Stimulated activated naive CD4-positive, alpha-beta T cell treated with Interleukin-2 at 50 U/mL for 16 hours (primary cell): ENCODE data around the gene ENDOG.
A peak's percentile ranks its signal among the peaks of the same experiment; 100 is the strongest.
"Not testable (repeated sequence)": the region's sequence is repeated elsewhere in the genome, so short reads cannot be mapped to it uniquely, and the experiment has no call there.

Experiments
- DNase-seq: peaks from one replicate; lab custom pipeline; 2025; lab: John Stamatoyannopoulos, UW

The ENDOG gene

GRCh38 chr9:128828719-128829452 is 10.6 kb downstream of the ENDOG start:
- DNase-seq: no peak

- DNase-seq: peak; percentile 89
These were observed 11.4 kb downstream of the ENDOG start, which contains the start of gene SPOUT1 for GRCh38 chr9:128829477-128830251. Gene SPOUT1 (minus strand): TSS chr9:128829794. CDS start chr9:128829780, 14 bp downstream.

- DNase-seq: no peak
These were observed 15.4 kb downstream of the ENDOG start for GRCh38 chr9:128833696-128834095.

DNA sequence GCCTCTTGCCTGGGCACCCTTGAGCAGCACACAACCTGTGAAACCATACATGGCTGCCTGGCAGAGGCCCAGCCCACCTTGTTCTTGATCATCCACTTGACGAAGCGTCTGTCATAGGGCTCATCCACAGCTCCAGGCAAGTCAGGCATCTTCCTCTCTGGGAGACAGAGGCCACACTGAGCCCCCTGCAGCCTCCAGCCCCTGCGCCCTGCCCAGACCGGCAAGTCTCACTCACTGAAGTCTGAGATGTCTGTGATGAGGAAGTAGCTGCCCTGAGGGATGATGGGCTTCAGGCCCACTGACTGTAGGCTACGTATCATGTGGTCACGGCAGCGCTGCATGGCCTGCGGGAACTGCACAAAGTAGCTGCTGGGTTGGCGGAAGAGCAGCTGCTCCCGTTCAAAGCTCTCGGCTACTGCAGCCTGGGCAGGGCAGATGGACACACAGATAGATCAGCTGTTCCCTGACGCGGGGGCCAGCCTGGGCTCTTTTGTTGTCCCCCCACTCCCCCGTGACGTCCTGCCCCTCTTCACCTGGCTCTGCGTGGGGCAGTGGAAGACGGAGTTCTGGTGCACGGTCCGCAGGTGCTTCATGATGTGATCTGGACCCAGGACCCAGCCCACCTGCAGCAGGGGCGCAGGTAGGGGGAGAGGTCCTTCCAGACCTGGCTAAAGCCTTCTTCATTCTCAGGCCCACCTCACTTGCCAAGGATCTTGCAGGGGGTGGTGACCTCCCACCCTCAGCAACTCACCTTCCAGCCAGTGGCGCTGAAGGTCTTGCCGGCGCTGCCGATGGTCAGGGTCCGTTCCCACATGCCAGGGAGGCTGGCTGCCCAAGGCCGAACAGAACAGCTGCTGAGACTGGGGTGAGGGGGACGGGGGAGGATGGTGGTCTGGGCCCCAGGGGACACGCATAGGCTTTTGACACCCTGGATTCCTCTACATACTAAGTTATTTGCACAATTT is 17.2 kb downstream of the ENDOG start:
- no peak for DNase-seq

DNA sequence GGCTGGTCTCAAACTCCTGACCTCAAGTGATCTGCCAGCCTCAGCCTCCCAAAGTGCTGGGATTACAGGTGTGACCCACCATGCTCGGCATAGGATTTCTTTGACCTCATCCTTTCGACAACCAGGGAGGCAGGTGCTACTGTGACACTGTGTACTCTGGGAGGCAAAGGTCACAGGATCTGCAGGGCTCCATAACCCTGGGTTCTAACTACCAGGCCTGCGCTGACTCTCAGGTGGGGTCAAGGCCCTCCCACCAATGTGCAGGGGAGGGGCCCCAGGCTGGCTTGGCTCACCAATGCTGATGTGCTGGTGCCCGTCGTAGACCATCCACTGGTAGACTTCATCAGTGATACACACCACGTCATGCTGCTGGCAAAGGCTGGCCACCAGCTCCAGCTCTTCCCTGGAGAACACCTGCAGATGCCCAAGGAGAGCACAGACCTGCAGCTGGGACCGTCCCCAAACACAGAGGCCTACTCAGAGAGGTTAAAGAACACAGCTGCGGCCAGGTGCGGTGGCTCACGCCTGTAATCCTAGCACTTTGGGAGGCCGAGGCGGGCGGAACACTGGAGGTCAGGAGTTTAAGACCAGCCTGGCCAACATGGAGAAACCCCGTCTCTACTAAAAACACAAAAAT is 18.3 kb downstream of the ENDOG start:
- DNase-seq: no peak

DNA sequence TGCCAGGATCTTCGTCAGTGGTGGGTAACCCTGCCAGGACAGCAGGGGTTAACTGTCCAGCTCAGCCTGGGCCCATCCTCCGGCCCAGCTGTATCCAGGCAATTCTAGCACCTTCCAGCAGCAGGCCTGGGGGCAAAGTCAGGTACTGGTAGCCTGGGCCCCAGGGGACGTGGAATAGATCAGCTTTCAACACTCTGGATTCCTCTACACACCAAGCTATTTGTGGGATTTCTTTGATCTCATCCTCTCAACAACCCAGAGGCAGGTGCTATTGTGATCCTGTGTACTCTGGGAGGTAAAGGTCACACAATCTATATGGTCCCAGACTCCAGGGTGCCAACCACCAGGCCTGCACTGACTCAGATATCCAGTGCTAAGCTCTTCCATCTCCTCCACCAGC is 20.0 kb downstream of the ENDOG start:
- no peak for DNase-seq

GRCh38 chr9:128840524-128840923 is 22.2 kb downstream of the ENDOG start:
- DNase-seq: no peak

GRCh38 chr9:128841694-128842492 is 23.6 kb downstream of the ENDOG start:
- no peak for DNase-seq

GRCh38 chr9:128843171-128843570 is 24.9 kb downstream of the ENDOG start:
- DNase-seq: not testable (repeated sequence)

DNA sequence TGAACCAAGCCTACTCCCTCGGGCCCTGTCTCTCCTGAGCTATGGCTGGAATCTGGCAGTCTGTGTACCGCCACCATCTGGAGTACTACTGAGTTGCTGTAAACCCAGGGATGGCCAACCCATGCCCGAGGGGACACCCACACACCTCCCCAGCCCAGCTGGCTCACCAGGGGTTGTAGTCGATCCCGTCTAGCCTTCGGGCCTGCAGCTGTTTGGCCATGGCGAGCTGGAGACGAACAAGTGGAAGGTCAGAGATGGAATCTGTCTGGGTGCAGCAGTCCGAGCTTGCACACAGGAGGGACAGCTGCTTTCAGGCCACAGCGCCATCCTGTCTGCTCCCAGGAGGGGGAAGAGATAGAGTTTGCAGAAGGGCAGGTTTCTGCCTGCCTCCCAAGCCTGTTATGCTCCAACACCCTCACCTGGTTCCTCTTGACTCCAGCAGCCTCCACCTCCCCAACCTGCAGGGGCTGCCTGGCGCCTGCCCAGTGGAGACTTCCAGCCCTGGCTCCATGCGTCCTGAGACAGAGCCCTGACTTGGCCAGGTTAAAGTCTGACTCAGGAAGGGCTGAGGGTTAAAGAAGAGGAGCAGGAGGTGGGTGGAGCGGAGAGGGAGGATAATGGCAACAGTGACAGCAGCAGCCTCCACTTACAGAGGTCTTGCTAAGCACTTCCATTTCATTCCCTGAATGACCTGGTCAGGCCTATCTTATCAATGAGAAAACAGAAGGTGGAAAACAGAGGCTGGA is 27.1 kb downstream of the ENDOG start:
- no peak for DNase-seq

DNA sequence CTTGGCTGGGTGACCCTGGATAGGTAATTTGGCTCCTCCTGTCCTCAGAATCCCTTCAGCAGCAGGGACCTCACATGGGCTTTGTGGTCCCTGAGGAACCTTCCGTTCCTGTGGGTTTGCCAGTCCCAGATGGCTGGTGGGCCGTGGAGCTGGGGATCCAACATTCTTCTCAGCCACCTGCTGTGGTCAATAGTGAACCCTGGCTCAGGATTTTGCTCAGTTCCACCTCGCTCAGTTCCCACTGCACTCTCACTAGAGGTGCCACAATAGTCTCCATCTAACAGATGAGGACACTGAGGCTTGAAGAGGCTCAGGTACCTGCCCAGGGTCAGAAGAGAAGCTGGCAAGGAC is 28.4 kb downstream of the ENDOG start:
- no peak for DNase-seq

GRCh38 chr9:128847803-128848202 is 29.5 kb downstream of the ENDOG start:
- no peak for DNase-seq

GRCh38 chr9:128851024-128851423 is 32.7 kb downstream of the ENDOG start:
- DNase-seq: not testable (repeated sequence)

DNA sequence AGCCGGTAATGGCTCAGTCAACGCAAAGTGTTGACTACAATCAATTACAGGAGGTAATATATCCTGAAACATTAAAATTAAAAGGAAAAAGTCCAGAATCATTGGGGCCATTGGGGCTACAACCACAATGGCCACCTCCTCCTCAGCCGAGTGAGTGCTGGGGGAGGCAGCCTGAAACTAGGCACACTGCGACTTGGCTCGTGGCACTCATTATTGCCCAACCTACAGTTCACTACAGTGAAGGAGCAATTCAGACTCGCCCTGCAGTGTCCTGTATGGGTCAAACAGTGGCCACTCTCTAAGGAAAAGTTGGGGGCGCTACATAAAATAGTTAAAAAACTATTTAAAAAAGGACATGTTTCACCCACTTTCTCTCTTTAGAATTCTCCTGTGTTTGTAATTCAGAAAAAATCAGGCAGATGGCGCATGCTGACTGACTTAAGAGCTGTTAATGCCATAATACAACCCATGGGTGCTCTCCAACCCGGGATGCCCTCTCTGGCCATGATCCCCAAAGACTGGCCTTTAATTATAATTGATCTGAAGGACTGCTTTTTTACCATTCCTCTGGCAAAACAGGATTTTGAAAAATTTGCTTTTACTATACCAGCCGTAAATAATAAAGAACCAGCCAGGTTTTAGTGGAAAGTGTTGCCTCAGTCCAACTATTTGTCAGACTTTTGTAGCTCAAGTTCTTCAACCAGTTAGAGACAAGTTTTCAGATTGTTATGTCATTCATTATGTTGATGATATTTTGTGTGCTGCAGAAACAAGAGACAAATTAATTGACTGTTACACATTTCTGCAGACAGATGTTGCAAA is 33.7 kb downstream of the ENDOG start:
- DNase-seq: not testable (repeated sequence)

- not testable (repeated sequence) for DNase-seq
These were observed 34.3 kb downstream of the ENDOG start for GRCh38 chr9:128852646-128853045.

DNA sequence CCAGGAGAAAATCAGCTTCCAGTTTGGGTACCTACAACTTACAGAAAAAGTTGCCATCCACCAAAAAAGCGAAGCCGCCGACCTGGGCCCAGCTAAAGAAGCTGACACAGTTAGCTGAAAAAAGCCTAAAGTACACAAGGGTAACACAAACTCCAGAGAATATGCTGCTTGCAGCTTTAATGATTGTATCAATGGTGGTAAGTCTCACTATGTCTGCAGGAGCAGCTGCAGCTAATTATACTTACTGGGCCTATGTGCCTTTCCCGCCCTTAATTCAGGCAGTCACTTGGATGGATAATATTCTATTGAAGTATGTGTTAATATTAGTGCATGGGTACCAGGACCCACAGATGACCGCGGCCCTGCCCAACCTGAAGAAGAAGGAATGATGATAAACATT is 36.2 kb downstream of the ENDOG start:
- not testable (repeated sequence) for DNase-seq

- DNase-seq: not testable (repeated sequence)
These were observed 40.2 kb downstream of the ENDOG start for GRCh38 chr9:128858476-128858875.

DNA sequence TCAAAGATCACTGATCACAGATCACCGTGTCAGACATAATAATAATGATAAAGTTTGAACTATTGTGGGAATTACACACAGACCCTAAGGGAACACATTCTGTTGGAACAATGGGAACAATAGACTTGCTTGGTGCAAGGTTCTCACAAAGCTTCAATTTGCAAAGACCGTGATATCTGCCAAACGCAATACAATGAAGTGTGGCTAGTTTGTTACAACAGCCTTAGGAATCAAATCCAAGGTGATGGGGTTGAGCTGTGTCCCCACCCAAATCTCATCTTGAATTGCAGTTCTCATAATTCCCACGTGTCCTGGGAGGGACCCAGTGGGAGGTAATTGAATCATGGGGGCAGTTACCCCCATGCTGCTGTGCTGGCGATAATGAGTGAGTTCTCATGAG is 42.6 kb downstream of the ENDOG start:
- DNase-seq: no peak

- no peak for DNase-seq
These were observed 43.2 kb downstream of the ENDOG start for GRCh38 chr9:128861501-128861900.
